HG02981 (cell line): Measurements from ENCODE around the gene NFATC4.

Experiments used
- ATAC-seq: cut with Tn5 transposase; IDR thresholded peaks from one replicate; pipeline ENCODE4 v1.9.1; 2021; ENCODE audit warnings: mild to moderate bottlenecking, moderate library complexity; ENCODE audit not compliant: unreplicated experiment

NFATC4 gene

DNA sequence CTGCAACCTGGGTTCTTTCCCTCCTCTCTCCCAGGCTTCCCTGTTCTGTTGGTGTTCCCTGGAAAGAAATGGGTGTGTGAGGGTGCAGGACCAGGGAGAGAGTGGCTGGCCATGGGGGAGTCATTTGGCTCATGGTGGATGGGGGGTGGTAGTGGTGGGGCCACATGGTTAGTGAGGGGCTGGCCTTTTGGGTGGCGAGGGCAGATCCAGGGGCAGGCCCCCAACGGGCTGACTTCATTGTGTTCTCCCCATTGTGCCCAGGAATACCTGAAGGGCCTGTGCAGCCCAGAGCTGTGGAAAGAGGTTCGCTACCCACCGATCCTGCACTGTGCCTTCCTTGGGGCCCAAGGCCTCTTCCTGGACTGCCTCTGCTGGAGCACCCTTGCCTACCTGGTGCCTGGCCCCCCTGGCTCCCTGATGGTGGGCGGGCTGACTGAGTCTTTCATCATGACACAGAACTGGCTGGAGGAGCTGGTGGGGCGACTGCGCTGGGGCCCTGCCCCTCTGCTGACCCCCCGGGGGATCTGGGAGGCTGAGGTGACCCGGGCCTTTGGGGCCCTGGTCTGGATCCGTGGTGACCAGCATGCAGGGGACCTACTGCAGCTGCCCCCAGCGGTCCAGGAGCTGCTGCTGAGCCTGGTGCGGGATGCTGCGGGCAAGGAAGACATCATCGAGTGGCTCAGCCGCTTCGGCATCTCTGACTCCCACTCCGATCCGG lies 39.8 kb downstream of the NFATC4 start:
- ATAC-seq: no peak

DNA sequence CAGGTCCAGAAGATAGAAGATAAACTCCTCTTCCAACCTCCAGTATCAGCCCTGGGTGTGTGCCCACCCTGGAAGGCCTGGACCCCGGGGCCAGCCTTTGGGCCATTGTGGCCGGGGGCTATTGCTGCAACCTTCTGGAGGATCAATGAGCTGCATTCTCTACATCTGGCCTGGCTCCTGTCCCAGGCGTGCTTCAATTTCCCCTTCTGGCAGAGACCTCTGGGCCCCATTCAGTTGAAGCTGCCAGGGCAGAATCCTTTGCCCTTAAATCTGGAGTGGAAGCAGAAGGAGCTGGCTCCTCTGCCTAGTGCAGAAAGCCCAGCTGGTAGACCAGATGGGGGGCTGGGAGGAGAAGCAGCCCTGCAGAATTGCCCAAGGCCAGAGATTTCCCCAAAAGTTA lies 40.8 kb downstream of the NFATC4 start:
- no peak for ATAC-seq

DNA sequence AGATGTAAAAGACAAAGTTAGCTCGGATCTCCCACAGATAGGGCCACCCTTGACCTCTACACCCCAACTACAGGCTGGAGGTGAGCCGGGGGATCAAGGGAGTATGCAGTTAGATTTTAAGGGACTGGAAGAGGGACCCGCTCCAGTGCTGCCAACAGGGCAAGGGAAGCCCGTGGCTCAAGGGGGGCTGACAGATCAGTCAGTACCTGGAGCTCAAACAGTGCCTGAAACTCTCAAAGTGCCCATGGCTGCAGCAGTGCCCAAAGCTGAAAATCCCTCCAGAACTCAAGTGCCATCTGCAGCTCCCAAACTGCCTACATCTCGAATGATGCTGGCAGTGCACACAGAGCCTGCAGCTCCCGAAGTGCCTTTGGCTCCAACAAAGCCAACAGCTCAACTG lies 41.2 kb downstream of the NFATC4 start:
- no peak for ATAC-seq

DNA sequence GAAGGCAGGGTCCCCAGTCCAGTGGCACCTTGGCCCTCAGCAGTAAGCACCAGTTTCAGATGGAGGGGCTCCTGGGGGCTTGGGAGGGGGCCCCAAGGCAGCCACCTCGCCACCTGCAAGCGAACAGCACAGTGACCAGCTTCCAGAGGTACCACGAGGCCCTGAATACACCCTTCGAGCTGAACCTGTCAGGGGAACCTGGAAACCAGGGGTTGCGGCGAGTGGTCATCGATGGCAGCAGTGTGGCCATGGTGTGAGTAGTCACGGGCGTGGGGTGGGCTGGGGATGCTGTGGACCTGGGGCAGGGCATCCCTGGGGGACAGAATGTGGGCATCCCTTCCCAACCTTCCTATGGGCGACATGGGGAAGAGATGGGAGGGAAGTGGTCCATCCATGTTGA lies 42.0 kb downstream of the NFATC4 start:
- ATAC-seq: no peak

DNA sequence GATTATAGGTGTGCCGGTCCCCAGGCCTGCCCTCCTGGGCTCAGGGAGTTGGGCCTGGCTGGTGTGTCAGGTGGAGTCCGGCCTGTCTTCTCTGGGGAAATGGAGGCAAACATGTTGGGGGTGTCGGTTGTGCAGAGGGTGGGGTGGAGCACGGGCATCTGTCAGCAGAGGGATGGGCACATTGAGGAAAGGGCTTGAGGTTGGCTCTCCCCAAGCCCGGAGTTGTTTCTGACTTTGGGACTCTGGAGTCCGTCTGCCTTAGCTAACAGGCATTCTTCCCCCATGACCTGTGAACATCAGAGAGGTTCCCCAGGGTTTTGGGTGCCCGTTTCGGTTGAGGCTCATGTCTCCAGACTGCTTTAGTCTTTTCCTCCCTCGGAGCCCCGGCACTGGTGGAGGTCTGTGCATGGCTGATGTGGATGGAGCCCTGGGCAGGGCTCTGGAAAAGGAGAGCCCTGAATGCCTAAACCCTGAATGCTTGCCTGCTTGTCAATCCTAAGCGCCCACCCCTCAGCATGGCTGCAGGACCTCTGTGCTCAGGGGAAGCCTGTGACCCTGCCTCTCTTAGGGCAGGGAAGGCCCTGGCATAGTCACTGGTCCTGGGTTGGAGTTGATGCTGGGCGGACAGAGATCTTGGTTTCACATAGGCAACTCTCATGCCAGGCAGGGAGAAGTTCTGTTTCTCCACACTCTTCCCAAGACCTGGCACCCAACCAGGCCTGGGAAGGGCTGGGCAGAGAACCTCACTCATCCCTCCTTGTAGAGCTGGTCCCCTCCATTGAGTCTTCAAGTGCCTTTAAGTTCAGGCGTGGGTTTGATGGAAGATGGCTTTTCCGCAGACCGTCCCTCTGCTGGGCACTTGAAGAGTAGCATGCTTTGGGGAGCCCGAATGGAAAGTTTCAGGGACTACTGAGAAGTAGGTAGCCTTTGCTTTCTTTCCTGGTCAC lies 43.7 kb downstream of the NFATC4 start:
- ATAC-seq: peak; percentile 63

DNA sequence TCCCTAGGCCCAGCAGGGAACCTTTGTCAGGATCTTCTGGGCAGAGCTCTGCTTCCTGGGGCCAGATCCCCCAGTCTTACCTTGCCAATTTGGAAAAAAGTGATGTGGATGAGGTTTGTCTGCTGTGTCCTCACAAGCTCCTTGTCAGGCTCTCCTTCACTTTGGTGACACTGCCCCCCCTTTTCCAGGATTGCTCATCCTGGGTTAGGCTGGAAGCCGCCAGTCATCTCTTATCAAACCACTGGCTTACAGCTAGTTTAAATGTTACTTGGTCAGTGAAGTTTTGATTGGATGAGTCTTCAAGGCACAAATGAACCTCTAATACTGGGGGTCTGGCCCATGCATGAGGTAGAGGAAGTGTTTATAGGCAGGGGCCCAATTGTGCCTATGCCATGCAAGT lies 46.1 kb downstream of the NFATC4 start:
- no peak for ATAC-seq

DNA sequence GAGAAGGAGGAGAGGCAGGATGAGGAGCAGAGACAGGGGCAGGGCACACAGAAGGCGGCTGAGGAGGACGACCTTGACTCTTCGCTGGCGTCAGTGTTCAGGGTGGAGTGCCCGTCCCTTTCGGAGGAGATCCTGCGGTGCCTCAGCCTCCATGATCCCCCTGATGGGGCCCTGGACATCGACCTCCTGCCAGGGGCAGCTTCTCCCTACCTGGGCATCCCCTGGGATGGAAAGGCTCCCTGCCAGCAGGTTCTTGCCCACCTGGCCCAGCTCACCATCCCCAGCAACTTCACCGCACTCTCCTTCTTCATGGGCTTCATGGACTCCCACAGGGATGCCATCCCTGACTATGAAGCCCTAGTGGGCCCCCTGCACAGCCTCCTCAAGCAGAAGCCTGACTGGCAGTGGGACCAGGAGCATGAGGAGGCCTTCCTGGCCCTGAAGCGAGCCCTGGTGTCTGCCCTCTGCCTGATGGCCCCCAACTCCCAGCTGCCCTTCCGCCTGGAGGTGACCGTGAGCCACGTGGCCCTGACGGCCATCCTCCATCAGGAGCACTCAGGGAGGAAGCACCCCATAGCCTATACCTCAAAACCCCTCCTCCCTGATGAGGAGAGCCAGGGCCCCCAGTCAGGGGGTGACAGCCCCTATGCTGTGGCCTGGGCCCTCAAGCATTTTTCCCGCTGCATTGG lies 46.9 kb downstream of the NFATC4 start:
- no peak for ATAC-seq

DNA sequence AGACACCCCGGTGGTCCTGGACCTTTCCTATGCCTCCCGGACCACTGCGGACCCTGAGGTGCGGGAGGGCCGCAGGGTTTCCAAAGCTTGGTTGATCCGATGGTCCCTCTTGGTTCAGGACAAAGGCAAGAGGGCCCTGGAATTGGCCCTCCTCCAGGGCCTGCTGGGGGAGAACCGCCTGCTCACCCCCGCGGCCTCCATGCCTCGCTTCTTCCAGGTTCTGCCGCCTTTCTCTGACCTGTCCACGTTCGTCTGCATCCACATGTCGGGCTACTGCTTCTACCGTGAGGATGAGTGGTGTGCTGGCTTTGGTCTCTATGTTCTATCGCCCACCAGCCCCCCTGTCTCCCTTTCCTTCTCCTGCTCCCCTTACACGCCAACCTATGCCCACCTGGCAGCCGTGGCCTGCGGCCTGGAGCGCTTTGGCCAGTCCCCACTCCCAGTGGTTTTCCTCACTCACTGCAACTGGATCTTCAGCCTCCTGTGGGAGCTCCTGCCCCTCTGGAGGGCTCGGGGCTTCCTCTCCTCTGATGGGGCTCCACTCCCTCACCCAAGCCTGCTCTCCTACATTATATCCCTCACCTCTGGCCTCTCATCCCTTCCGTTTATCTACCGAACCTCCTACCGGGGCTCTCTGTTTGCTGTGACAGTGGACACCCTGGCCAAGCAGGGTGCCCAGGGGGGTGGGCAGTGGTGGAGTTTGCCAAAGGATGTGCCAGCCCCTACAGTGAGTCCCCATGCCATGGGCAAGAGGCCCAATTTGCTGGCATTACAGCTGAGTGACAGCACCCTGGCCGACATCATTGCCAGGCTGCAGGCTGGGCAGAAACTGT lies 47.7 kb downstream of the NFATC4 start:
- no peak for ATAC-seq

DNA sequence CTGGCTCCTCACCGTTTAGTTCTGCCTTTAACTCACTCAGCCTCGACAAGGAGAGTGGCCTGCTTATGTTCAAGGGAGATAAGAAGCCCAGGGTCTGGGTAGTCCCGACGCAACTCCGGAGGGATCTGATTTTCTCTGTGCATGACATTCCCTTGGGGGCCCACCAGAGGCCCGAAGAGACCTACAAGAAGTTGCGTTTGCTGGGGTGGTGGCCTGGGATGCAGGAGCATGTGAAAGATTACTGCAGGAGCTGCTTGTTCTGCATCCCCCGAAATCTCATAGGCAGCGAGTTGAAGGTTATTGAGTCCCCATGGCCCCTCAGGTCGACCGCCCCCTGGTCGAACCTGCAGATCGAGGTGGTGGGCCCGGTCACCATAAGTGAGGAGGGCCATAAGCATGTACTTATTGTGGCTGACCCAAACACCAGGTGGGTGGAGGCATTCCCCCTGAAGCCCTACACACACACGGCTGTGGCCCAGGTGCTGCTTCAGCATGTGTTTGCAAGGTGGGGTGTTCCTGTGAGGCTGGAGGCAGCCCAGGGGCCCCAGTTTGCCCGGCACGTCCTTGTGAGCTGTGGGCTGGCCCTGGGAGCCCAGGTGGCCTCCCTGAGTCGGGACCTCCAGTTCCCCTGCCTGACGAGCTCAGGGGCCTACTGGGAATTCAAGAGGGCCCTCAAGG lies 48.4 kb downstream of the NFATC4 start:
- ATAC-seq: no peak

DNA sequence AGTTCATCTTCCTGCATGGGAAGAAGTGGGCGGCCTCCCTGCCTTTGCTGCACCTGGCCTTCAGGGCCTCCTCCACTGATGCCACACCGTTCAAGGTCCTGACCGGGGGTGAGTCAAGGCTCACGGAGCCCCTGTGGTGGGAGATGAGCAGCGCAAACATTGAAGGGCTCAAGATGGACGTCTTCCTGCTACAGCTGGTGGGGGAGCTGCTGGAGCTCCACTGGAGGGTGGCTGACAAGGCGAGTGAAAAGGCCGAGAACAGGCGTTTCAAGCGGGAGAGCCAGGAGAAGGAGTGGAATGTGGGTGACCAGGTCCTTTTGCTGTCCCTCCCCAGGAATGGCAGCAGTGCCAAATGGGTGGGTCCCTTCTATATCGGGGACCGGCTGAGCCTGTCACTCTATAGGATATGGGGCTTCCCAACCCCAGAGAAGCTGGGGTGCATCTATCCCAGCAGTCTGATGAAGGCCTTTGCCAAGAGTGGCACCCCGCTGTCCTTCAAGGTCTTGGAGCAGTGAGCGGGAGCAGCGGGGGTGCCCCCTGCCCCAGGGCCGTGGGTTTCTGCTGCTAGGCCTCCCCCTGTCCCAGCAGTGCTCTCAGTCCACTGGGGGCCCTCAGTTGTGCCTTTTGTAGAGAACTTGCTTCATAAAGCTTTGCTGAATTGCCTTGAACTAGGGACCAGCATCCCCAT lies 49.1 kb downstream of the NFATC4 start:
- no peak for ATAC-seq

DNA sequence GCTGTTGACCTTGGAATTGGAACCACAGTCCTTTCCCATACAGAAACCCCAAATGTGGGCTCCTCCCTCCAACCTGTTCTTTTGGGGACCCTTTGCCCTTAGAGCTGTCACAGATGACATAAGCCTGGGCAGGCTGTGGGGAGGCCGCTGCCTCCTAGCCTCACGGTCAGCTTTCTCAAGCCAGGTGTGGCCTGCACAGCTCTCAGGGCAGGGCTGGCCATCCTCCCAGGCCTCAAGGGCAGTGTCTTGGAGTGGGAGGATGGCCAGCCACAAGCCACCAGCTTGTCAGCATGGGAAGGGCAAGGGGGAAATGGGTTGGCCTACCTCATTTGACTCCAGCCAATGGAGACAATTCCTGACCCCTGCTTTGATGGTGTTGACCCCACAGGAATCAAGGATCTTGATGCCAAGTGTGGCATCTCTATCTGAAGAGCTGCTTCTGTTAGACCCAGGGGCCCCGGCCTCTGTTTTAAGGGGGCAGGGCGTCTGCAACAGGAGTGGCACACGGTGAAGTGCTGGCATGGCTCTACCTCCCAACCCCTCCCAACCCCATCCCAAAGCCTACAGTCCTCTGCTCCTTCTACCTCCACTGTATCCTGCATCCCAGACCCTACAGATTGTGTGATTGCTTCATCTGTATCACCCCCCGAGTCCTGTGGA lies 50.0 kb downstream of the NFATC4 start:
- no peak for ATAC-seq

DNA sequence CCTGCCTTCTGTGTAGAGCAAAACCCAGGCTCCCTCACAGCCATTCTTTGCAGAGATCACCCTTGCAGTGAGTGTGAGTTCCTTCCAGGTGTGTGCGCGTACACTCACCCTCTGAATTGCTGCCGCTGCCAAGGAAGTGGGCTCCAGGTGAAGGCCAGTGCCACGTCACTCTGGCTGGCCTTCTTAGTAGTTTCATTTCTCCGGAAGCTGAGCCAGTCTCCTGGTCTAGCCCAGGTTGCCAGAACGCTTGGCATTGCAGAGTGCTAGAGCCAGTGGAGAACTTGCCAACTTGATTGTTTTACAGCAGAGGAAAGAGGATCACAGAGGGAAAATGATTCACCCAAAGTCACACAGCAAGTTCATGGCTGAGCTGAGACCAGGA lies 50.5 kb downstream of the NFATC4 start:
- ATAC-seq: no peak

DNA sequence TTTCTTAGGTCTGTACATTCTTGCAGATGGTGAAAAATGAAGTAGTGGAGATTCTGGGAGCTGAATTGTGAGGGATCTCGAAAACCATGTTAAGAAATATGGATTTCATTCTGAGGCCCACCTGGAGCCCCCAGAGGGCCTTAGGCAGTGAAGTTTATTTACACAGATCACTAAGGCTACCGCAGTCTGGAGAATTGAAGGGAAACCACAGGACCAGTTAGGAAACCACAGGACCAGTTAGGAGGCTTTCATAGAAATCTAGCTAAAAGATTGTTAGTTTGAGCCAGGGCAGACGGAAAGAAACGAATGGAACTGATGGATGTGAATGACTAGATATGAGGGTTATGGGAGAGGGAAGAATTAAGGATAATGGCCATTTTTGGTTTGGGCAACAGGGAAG lies 54.3 kb downstream of the NFATC4 start:
- no peak for ATAC-seq

DNA sequence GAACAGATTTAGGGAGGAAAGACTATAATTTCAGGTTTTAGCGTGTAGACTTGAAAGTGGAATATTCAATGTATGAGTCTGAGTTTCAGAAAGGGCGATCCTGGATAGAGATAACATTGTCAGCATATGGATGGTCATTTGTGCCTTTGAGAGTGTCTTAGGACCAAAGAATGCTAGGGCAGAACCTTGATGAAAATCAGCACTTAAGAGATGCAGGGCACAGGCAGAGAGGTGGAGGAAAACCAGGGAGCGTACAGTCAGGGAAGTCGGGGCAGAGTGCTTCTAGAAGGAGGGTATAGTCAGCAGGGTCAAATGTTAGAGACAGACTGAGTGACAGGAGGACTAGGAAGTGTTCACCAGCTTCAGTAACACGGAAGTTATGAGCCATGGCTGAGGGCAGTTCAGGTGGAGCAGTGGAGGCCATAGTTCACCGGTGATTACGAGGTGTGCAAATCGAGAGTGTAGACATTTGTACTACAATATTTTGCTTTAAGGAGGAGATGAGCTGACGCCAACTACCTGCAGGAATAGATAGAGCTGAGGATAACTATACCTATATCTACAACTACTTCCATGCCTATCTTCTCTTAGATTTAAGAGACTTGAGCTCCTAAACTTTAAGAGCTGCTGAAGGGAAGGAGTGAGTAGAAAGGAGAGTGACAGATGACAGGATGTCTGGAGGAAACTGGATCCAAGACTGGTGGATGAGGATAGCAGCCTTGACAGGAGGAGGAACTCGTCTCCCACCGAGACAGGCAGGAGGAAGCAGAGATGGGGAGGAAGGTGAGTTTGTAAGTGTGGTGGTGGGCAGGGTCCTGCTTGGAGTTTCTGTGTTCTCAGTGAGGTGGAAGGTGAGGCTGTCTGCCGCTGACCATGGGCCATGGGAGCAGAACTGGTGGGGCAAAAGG lies 55.0 kb downstream of the NFATC4 start:
- ATAC-seq: no peak

DNA sequence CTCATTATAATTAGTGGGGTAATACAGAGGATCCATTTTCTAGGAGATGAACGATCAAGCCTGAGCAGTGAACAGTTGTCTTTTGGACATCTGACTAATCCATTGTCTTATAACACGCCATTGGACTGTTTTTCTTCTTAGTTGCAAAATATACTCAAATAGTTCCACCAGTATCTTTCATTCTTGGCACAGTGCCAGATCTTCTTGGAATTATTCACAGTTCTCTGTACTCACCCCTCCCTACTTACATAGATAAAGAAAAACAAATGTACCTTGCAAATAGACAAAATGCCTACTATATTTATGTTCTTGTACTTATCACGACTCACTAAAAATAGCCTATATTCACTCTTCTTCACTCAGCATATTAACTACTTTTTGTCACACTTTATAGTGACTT lies 57.7 kb downstream of the NFATC4 start:
- no peak for ATAC-seq

DNA sequence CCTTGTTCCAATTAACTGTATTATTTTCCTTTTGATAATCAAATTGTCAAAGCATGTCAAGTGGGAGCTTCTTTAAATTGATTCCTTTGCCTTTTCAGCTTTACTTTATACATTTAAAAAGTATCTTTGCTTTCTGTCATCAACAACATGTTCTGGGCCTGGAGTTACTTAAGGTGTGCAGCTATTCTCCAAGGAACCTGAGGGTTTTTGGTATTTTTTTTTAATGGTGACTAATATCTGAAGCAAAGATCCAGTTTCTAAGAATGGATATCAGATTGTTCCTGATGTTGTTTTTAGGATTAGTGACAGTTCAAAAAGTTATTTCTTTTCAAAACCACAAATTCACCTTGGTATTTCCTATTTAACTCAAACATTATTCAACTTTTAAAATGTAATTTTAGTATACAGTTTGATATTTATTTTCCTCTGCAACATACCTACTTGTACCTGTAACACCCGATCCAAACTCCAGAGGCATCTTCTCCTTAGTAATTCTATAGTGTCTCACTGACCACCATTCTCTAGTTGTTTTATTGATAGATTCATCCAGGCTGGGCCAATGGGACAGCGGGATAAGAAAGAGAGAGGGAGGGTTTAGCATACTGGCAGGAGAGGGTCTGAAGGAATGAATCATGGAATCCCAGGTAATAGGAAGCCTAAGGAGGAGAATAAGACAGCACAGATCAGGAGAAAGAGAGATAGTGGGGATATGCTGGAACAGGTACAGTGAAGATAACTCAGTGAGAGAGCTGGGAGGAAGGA lies 58.3 kb downstream of the NFATC4 start:
- ATAC-seq: no peak

DNA sequence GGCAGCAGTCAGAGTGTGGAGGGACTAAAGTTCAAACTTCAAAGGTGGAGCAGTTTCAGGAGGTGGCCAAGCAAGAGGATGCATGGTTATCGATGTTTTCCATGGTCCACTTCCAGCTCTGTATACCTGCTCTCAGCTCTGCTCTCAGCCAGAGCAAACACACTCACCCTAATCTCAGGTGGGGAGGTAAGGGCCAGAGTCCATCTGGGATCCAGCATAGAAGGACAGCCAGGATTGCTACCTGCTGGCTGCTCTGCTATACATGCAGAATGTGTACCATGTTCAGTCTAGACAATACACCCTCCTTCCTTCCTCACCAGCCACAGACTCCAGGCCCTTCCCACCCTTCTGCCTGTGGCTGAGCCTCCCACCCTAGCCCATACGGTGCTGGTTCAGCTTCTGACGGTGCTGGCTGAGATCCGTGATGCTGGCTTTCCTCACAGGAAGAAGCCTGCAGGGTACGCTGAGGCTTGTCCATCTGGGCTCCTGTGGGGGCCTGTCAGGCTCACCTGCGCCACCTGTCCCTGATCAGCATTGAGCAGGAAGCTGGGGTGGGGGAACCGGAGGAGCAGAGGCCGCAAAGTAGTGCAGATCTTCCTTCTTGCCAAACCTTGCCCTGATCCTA lies 59.0 kb downstream of the NFATC4 start:
- ATAC-seq: no peak
